Limb (tissue), 2 donors: Measurements from ENCODE around the gene GREB1.

Experiments used
- DNase-seq, 2 donors: peaks; one replicate each; pipeline ENCODE4 v3.0.0-alpha.2; 2016; ENCODE audit errors: extremely low spot score in 2 of 2

GREB1 gene

GRCh38 chr2:11559066-11559785 is 25.4 kb downstream of the GREB1 start:
- no peak for DNase-seq

GRCh38 chr2:11559786-11560155 is 25.9 kb downstream of the GREB1 start:
- no peak for DNase-seq

- no peak for DNase-seq
Observed at GRCh38 chr2:11560806-11561205, 27.0 kb downstream of the GREB1 start.

GRCh38 chr2:11562011-11562410 is 28.2 kb downstream of the GREB1 start:
- DNase-seq = no peak

- no peak for DNase-seq
Observed at GRCh38 chr2:11562476-11562875, 28.6 kb downstream of the GREB1 start.

GRCh38 chr2:11563784-11564666 is 30.2 kb downstream of the GREB1 start:
- DNase-seq = no peak

GRCh38 chr2:11564816-11565567 is 31.1 kb downstream of the GREB1 start:
- no peak for DNase-seq

GRCh38 chr2:11566383-11566782 is 32.5 kb downstream of the GREB1 start:
- no peak for DNase-seq

- DNase-seq = no peak
Observed at GRCh38 chr2:11567631-11568031, 33.8 kb downstream of the GREB1 start.

- no peak for DNase-seq
Observed at GRCh38 chr2:11568436-11568835, 34.6 kb downstream of the GREB1 start.

GRCh38 chr2:11569636-11570035 is 35.8 kb downstream of the GREB1 start:
- DNase-seq = no peak

GRCh38 chr2:11571170-11571569 is 37.3 kb downstream of the GREB1 start:
- DNase-seq = no peak

GRCh38 chr2:11572996-11573395 is 39.2 kb downstream of the GREB1 start:
- no peak for DNase-seq

GRCh38 chr2:11573418-11574175 is 39.8 kb downstream of the GREB1 start:
- DNase-seq = no peak

- DNase-seq = no peak
Observed at GRCh38 chr2:11574176-11575046, 40.6 kb downstream of the GREB1 start.

GRCh38 chr2:11576398-11576797 is 42.6 kb downstream of the GREB1 start:
- DNase-seq = no peak

- no peak for DNase-seq
Observed at GRCh38 chr2:11577101-11577883, 43.4 kb downstream of the GREB1 start.

GRCh38 chr2:11578081-11578948 is 44.5 kb downstream of the GREB1 start:
- no peak for DNase-seq
